Measurements from ENCODE around the gene NACA2.

- TF ChIP-seq, protein P1, sequence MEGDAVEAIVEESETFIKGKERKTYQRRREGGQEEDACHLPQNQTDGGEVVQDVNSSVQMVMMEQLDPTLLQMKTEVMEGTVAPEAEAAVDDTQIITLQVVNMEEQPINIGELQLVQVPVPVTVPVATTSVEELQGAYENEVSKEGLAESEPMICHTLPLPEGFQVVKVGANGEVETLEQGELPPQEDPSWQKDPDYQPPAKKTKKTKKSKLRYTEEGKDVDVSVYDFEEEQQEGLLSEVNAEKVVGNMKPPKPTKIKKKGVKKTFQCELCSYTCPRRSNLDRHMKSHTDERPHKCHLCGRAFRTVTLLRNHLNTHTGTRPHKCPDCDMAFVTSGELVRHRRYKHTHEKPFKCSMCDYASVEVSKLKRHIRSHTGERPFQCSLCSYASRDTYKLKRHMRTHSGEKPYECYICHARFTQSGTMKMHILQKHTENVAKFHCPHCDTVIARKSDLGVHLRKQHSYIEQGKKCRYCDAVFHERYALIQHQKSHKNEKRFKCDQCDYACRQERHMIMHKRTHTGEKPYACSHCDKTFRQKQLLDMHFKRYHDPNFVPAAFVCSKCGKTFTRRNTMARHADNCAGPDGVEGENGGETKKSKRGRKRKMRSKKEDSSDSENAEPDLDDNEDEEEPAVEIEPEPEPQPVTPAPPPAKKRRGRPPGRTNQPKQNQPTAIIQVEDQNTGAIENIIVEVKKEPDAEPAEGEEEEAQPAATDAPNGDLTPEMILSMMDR (IDR thresholded peaks at IDR 0.05 in 8 of 11, conservative IDR thresholded peaks at IDR 0.05 in 3 of 11), result no peak
- no peak for TF ChIP-seq POLR2A (IDR thresholded peaks at IDR 0.05)
Observed at GRCh38 chr17:61598014-61598413, 7.0 kb upstream of the NACA2 start.
